HCT116 (cell line): Measurements from ENCODE around the gene TTYH2. TPM values are rescaled to one million over a fixed set of nuclear protein-coding genes. Genes with fewer than 3 reads are reported as not detected.

ENCODE experiments used
- CBX3 ChIP-seq: IDR thresholded peaks from 2 replicates; pipeline ENCODE4 v1.6.1; 2012; ENCODE audit warnings: low read depth
- CEBPB ChIP-seq: IDR thresholded peaks from 2 replicates; pipeline ENCODE4 v1.6.1; 2012; ENCODE audit warnings: low read depth
- EGR1 ChIP-seq: IDR thresholded peaks from 2 replicates; pipeline ENCODE4 v1.6.1; 2012; ENCODE audit warnings: low read depth
- ELF1 ChIP-seq: IDR thresholded peaks from 2 replicates; pipeline ENCODE4 v1.6.1; 2012; ENCODE audit warnings: low read depth, borderline replicate concordance
- EZH2 ChIP-seq: fragments of 200-600 bp; sonication (generic); IDR thresholded peaks from 2 replicates; pipeline ENCODE4 v1.6.1; 2017; ENCODE audit warnings: antibody characterized with exemption, mixed run types
- JUND ChIP-seq: IDR thresholded peaks from 2 replicates; pipeline ENCODE4 v1.6.1; 2012
- POLR2A ChIP-seq: IDR thresholded peaks from 2 replicates; pipeline ENCODE4 v1.7.0; 2011; ENCODE audit warnings: borderline replicate concordance; ENCODE audit not compliant: insufficient read depth, insufficient read length; ENCODE audit errors: extremely low read depth
- POLR2AphosphoS5 ChIP-seq: IDR thresholded peaks from 2 replicates; pipeline ENCODE4 v1.6.1; 2011; ENCODE audit warnings: mild to moderate bottlenecking, low read depth, low read length, moderate library complexity
- RAD21 ChIP-seq: IDR thresholded peaks from 2 replicates; pipeline ENCODE4 v1.6.1; 2012; ENCODE audit warnings: low read depth, mild to moderate bottlenecking
- SIN3A ChIP-seq: IDR thresholded peaks from 2 replicates; pipeline ENCODE4 v1.6.1; 2012; ENCODE audit warnings: low read depth
- TCF7L2 ChIP-seq: IDR thresholded peaks from 2 replicates; pipeline ENCODE4 v1.7.0; 2011; ENCODE audit warnings: borderline replicate concordance, inconsistent platforms; ENCODE audit not compliant: insufficient read depth, insufficient read length; ENCODE audit errors: extremely low read depth
- ZFX ChIP-seq: fragments of 450-650 bp; IDR thresholded peaks from 2 replicates; pipeline ENCODE4 v1.6.1; 2017
- total RNA-seq: library from RNA; stranded (reverse); gene quantifications from one replicate; pipeline ENCODE4 v1.2.1, GENCODE V29; 2021; ENCODE audit not compliant: unreplicated experiment
- TF ChIP-seq, protein P1 (sequence below): IDR thresholded peaks from 2 replicates; pipeline ENCODE4 v1.6.1; 2011; ENCODE audit warnings: mild to moderate bottlenecking, low read length, moderate library complexity; ENCODE audit not compliant: insufficient replicate concordance; ENCODE audit errors: extremely low read depth
- TF ChIP-seq, protein P2 (sequence below), 3 experiments: fragments of 200-600 bp in 1 of 3; sonication (generic) in 1 of 3; IDR thresholded peaks in 2 of 3; conservative IDR thresholded peaks in 1 of 3; 2 replicates each; pipeline ENCODE4 v1.5.1; 2012 to 2017; ENCODE audit warnings: low read depth in 2 of 3, low read length in 2 of 3, antibody characterized with exemption in 1 of 3, borderline replicate concordance in 1 of 3, control low read depth in 1 of 3, mild to moderate bottlenecking in 1 of 3, mixed read lengths in 1 of 3, mixed run types in 1 of 3, moderate library complexity in 1 of 3; ENCODE audit not compliant: insufficient read depth in 1 of 3
- TF ChIP-seq, protein P3 (sequence below): IDR thresholded peaks from 2 replicates; pipeline ENCODE4 v1.6.1; 2012

The TTYH2 gene
- total RNA-seq, 1 experiment from 2014 or later = 10.8 TPM

DNA sequence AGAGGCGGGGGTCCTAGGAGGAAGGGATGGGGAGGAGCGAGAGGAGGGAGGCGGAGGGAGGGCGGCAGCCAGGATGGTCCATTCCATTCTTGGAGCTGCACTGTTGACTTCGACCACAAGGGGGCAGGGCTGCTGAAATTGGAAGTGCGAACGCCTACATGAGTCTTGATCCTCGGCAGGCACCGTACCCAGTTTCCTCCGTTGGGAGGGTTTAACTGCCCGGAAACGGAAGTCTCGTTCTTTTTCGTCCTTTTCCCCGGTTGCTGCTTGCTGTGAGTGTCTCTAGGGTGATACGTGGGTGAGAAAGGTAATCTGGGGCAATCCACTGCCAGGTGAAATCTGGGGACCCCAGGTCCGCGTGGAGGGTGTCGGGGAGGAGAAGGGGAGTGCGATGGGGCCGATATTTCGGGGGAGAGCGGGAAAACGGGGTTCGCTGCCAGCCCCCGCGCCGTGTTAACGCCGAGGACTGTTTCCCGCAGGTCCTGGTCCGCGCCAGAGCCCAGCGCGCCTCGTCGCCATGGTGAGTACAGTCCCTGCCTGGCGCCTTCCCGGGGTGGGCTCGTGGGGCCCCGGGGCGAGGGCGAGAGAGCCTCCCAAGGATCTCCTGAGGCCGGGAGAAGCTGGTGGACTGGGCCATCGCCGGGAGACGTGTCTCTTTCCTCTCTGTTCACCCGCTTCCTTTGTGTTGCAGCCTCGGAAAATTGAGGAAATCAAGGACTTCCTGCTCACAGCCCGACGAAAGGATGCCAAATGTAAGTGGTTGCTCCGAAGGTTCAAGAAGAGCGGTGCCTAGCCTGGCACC lies 9.7 kb upstream of the TTYH2 start, which contains the start of gene RPL38 (continued):
- TF ChIP-seq, protein P1, sequence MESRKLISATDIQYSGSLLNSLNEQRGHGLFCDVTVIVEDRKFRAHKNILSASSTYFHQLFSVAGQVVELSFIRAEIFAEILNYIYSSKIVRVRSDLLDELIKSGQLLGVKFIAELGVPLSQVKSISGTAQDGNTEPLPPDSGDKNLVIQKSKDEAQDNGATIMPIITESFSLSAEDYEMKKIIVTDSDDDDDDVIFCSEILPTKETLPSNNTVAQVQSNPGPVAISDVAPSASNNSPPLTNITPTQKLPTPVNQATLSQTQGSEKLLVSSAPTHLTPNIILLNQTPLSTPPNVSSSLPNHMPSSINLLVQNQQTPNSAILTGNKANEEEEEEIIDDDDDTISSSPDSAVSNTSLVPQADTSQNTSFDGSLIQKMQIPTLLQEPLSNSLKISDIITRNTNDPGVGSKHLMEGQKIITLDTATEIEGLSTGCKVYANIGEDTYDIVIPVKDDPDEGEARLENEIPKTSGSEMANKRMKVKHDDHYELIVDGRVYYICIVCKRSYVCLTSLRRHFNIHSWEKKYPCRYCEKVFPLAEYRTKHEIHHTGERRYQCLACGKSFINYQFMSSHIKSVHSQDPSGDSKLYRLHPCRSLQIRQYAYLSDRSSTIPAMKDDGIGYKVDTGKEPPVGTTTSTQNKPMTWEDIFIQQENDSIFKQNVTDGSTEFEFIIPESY = peak; percentile 92
- TF ChIP-seq, protein P2, sequence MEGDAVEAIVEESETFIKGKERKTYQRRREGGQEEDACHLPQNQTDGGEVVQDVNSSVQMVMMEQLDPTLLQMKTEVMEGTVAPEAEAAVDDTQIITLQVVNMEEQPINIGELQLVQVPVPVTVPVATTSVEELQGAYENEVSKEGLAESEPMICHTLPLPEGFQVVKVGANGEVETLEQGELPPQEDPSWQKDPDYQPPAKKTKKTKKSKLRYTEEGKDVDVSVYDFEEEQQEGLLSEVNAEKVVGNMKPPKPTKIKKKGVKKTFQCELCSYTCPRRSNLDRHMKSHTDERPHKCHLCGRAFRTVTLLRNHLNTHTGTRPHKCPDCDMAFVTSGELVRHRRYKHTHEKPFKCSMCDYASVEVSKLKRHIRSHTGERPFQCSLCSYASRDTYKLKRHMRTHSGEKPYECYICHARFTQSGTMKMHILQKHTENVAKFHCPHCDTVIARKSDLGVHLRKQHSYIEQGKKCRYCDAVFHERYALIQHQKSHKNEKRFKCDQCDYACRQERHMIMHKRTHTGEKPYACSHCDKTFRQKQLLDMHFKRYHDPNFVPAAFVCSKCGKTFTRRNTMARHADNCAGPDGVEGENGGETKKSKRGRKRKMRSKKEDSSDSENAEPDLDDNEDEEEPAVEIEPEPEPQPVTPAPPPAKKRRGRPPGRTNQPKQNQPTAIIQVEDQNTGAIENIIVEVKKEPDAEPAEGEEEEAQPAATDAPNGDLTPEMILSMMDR (IDR thresholded peaks at IDR 0.05 in 2 of 3, conservative IDR thresholded peaks at IDR 0.05 in 1 of 3; ENCODE audit: borderline replicate concordance in 1 of 3, insufficient read depth in 1 of 3, low read depth in 2 of 3, low read length in 2 of 3) = peak; percentile 83 to 98 (median 98)
- TF ChIP-seq POLR2A (peak; percentile 98), RAD21 (no peak), CEBPB (no peak), SIN3A (peak; percentile 99), EGR1 (no peak), ZFX (peak; percentile 57; the same call in 1 of the 2 replicates), POLR2AphosphoS5 (peak; percentile 99), JUND (no peak; the same call in 1 of the 2 replicates), TCF7L2 (peak; percentile 9), EZH2 (no peak), CBX3 (no peak; the same call in 1 of the 2 replicates), ELF1 (no peak; the same call in 1 of the 2 replicates)
- TF ChIP-seq, protein P3, sequence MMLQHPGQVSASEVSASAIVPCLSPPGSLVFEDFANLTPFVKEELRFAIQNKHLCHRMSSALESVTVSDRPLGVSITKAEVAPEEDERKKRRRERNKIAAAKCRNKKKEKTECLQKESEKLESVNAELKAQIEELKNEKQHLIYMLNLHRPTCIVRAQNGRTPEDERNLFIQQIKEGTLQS = no peak
